Measurements from ENCODE around the gene RTRAF.

RTRAF gene

GRCh38 chr14:51989293-51990234 lies at the start of gene RTRAF:
RTRAF (plus strand) TSS chr14:51989546; CDS start chr14:51989640, 94 bp downstream.
- peak; percentile 89 for DNase-seq (ENCODE audit: low read depth)

GRCh38 chr14:51939755-51940301 lies 49.5 kb upstream of the RTRAF start:
- no peak for DNase-seq (ENCODE audit: low read depth)

GRCh38 chr14:51942971-51943370 lies 46.4 kb upstream of the RTRAF start:
- no peak for DNase-seq (ENCODE audit: low read depth)

- no peak for DNase-seq (ENCODE audit: low read depth)
Measured at GRCh38 chr14:51950007-51950406, 39.3 kb upstream of the RTRAF start.

- DNase-seq (ENCODE audit: low read depth) = no peak
Measured at GRCh38 chr14:51951656-51952055, 37.7 kb upstream of the RTRAF start.

- DNase-seq (ENCODE audit: low read depth) = no peak
Measured at GRCh38 chr14:51954031-51954430, 35.3 kb upstream of the RTRAF start.

GRCh38 chr14:51954657-51955056 lies 34.7 kb upstream of the RTRAF start:
- DNase-seq (ENCODE audit: low read depth) = no peak

- DNase-seq (ENCODE audit: low read depth) = no peak
Measured at GRCh38 chr14:51957950-51958349, 31.4 kb upstream of the RTRAF start.

GRCh38 chr14:51959928-51960327 lies 29.4 kb upstream of the RTRAF start:
- DNase-seq (ENCODE audit: low read depth) = no peak

- no peak for DNase-seq (ENCODE audit: low read depth)
Measured at GRCh38 chr14:51960866-51961265, 28.5 kb upstream of the RTRAF start.

GRCh38 chr14:51962711-51963110 lies 26.6 kb upstream of the RTRAF start:
- no peak for DNase-seq (ENCODE audit: low read depth)

GRCh38 chr14:51963286-51963685 lies 26.1 kb upstream of the RTRAF start:
- no peak for DNase-seq (ENCODE audit: low read depth)

GRCh38 chr14:51967521-51967920 lies 21.8 kb upstream of the RTRAF start:
- DNase-seq (ENCODE audit: low read depth) = no peak

GRCh38 chr14:51969852-51970540 lies 19.4 kb upstream of the RTRAF start:
- DNase-seq (ENCODE audit: low read depth) = no peak

- DNase-seq (ENCODE audit: low read depth) = no peak
Measured at GRCh38 chr14:51972566-51972965, 16.8 kb upstream of the RTRAF start.

GRCh38 chr14:51977075-51977474 lies 12.3 kb upstream of the RTRAF start:
- no peak for DNase-seq (ENCODE audit: low read depth)

- DNase-seq (ENCODE audit: low read depth) = no peak
Measured at GRCh38 chr14:51978681-51979085, 10.7 kb upstream of the RTRAF start.

- peak; percentile 70 for DNase-seq (ENCODE audit: low read depth)
Measured at GRCh38 chr14:51979088-51979709, 10.1 kb upstream of the RTRAF start.

- DNase-seq (ENCODE audit: low read depth) = no peak
Measured at GRCh38 chr14:51981218-51981854, 8.0 kb upstream of the RTRAF start.

- DNase-seq (ENCODE audit: low read depth) = no peak
Measured at GRCh38 chr14:51988221-51988620, 1.1 kb upstream of the RTRAF start.

- no peak for DNase-seq (ENCODE audit: low read depth)
Measured at GRCh38 chr14:51990488-51990887, 1.1 kb downstream of the RTRAF start.
